PFSK-1 (cell line): ENCODE results near the gene PPP3CA.

Experiments used
- FOXP2 ChIP-seq: optimal IDR thresholded peaks from 2 replicates; pipeline ENCODE3; 2011; ENCODE audit warnings: borderline replicate concordance, control low read depth, inconsistent platforms; ENCODE audit not compliant: insufficient read depth; ENCODE audit errors: extremely low read length, extremely low read depth
- POLR2AphosphoS5 ChIP-seq: IDR thresholded peaks from 2 replicates; pipeline ENCODE4 v1.6.1; 2012; ENCODE audit warnings: low read depth, mild to moderate bottlenecking, control low read depth, low read length, moderate library complexity
- SIN3A ChIP-seq: IDR thresholded peaks from 2 replicates; pipeline ENCODE4 v1.6.1; 2012; ENCODE audit warnings: mild to moderate bottlenecking, low read length, moderate library complexity, borderline replicate concordance; ENCODE audit not compliant: insufficient read depth
- TAF1 ChIP-seq: IDR thresholded peaks from 2 replicates; pipeline ENCODE4 v1.6.1; 2012; ENCODE audit warnings: low read length, control low read depth, borderline replicate concordance; ENCODE audit not compliant: insufficient read depth
- TF ChIP-seq, protein P1 (sequence below), 2 experiments: IDR thresholded peaks; 2 replicates each; pipeline versions ENCODE4 v1.6.1 to v1.8.0; 2011 to 2012; ENCODE audit warnings: low read depth in 2 of 2, low read length in 2 of 2, control low read depth in 1 of 2, inconsistent platforms in 1 of 2, mild to moderate bottlenecking in 1 of 2, moderate library complexity in 1 of 2; ENCODE audit not compliant: insufficient read depth in 1 of 2

PPP3CA gene

DNA sequence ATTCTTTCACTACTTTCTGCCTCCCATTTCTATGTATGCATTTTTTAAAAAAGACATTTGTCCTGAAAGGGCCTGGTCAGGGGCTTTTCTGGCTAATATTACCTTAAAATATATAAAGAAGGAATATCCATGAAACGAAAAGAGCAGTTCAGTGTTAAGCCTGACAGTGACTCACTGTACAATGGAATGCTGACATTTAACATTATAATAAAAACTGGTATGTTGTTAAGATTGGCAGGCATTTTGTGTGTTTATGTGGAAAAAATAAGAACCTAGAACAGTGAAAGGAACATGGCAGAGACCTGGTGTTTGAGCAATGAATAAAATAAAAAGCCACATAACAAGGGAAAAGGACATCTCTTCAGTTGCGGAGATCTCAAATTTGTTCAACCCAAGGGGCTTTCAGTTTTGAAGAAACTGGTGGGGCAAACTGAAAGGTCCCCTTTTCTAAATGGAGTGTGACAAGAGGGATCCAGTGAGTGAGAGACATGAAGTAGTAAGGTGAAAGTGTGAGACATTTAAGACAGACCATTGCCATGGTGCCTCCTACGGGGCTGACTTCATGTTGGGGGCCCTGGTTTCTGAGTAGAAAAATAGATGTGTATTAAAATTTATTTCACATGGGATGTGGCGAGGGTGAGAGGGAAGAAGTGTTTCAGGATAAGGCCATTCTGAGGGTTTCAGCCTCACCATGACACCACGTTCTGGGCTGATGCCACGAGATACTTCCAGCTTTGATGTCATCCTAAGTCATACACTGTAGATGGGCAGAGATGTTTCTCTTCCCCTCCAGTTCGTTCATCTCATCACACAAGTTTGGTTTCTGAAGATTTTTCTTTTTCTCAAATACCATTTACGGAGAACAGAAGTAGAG is 324.9 kb downstream of the PPP3CA start:
- TF ChIP-seq TAF1 (no peak), SIN3A (no peak), POLR2AphosphoS5 (no peak), FOXP2 (no peak)
- TF ChIP-seq, protein P1, sequence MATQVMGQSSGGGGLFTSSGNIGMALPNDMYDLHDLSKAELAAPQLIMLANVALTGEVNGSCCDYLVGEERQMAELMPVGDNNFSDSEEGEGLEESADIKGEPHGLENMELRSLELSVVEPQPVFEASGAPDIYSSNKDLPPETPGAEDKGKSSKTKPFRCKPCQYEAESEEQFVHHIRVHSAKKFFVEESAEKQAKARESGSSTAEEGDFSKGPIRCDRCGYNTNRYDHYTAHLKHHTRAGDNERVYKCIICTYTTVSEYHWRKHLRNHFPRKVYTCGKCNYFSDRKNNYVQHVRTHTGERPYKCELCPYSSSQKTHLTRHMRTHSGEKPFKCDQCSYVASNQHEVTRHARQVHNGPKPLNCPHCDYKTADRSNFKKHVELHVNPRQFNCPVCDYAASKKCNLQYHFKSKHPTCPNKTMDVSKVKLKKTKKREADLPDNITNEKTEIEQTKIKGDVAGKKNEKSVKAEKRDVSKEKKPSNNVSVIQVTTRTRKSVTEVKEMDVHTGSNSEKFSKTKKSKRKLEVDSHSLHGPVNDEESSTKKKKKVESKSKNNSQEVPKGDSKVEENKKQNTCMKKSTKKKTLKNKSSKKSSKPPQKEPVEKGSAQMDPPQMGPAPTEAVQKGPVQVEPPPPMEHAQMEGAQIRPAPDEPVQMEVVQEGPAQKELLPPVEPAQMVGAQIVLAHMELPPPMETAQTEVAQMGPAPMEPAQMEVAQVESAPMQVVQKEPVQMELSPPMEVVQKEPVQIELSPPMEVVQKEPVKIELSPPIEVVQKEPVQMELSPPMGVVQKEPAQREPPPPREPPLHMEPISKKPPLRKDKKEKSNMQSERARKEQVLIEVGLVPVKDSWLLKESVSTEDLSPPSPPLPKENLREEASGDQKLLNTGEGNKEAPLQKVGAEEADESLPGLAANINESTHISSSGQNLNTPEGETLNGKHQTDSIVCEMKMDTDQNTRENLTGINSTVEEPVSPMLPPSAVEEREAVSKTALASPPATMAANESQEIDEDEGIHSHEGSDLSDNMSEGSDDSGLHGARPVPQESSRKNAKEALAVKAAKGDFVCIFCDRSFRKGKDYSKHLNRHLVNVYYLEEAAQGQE (IDR thresholded peaks at IDR 0.05; ENCODE audit: insufficient read depth in 1 of 2, low read depth in 2 of 2, low read length in 2 of 2) = no peak

DNA sequence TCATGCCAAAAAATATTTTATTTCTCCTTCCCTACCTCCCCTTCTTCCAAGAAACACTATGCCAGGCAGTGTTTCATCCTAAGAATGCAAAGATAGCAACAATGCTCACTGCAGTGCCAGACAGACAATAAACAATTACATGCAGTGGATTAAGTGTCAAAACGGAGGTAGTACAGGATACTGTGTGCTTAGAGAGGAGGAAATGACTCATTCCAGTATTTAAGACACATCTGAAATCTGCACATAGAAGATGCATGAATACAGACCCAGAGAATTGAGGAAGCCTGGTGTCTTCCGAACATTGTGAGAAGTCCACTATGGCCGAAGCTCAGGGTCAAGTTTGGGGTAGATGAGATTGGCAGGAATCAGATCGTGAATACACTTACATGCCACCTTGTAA is 326.4 kb downstream of the PPP3CA start:
- TF ChIP-seq, protein P1 (IDR thresholded peaks at IDR 0.05; ENCODE audit: insufficient read depth in 1 of 2, low read depth in 2 of 2, low read length in 2 of 2) = 0 out of 4 replicates have a peak, but pooled peaks of 1 of the 2 experiments have one; percentile 43
- TF ChIP-seq TAF1 (no peak), FOXP2 (no peak), POLR2AphosphoS5 (no peak; the same call in 1 of the 2 replicates), SIN3A (no peak)

DNA sequence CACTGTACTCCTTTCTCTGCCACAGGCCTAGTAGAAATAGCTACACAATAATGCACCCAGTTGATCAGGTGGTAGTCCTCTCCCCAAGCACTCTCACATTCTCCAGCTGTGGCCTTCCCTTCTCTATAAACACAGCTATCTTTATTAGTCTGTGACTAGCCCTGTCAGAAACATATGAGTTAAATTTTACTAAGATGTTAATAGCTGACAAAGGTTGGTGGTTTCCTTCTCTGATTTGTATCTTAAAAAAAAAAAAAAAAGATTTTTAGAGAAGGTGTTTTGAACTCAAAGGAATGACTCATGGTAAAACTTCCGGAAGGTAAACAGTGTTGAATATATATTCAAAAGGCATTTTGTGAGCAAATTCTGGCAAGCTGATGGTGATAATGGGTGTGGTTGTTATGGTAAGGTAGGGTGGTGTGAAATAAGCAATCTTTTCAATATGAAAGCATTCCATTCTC is 327.4 kb downstream of the PPP3CA start:
- TF ChIP-seq TAF1 (no peak), SIN3A (no peak), POLR2AphosphoS5 (no peak), FOXP2 (no peak)
- TF ChIP-seq, protein P1 (IDR thresholded peaks at IDR 0.05; ENCODE audit: insufficient read depth in 1 of 2, low read depth in 2 of 2, low read length in 2 of 2) = no peak

DNA sequence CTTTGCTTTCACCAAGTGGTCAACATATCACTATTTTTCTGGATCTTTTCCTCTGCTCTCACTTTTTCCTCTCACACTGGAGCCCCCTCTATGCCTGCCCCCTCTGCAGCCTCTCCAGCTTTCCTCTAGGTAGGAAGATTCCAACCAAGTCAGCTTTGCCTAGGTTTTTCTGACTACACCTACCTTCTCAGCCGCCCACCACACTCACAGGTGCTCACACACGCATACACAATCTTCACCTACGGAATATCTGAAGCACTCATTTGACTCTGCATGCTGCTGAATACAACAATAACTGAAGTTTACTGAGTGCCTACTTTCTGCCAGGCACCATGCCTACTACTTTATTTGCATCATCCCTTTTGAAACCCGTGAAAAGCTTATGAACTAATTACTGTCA is 328.0 kb downstream of the PPP3CA start:
- TF ChIP-seq TAF1 (no peak), FOXP2 (no peak), POLR2AphosphoS5 (no peak), SIN3A (no peak)
- TF ChIP-seq, protein P1 (IDR thresholded peaks at IDR 0.05; ENCODE audit: insufficient read depth in 1 of 2, low read depth in 2 of 2, low read length in 2 of 2) = no peak
